ENCODE results near the gene ATP10B.
A peak's percentile ranks its signal among the peaks of the same experiment; 100 is the strongest.

GRCh38 chr5:160787240-160787639, 64.8 kb downstream of the ATP10B start:
- TF ChIP-seq EZH2 (IDR thresholded peaks at IDR 0.05; ENCODE audit: borderline replicate concordance): no peak
- peak; percentile 51 for TF ChIP-seq CTCF (IDR thresholded peaks at IDR 0.05; ENCODE audit: poor library complexity)

Data from hepatocyte (in vitro differentiated cells).